ENCODE data around the gene DAPK1.

Gene DAPK1

DNA sequence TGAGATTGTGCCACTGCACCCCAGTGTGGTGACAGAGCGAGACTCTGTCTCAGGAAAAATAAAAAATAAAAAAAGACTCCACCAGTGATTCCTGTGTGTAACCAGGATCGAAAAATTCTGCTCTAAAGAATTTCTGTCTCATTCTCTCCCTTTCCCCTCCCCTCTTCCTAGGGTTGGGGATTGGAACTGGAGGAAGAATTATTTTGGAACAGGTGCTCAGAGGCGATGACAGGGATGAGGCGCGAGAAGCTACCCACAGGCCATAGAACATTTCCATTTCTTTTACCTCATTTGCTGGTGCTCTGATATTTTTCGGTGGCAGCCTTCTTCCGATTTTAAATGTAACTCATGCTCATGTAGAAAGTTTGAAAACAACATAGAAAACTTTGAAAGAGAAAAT lies 80.1 kb downstream of the DAPK1 start:
- no peak overlapping the region for H3K4me3 Mint-ChIP-seq
- peak overlapping the region; percentile 47 to 76 (median 71) for H3K27ac Mint-ChIP-seq
- TF ChIP-seq, protein P1, sequence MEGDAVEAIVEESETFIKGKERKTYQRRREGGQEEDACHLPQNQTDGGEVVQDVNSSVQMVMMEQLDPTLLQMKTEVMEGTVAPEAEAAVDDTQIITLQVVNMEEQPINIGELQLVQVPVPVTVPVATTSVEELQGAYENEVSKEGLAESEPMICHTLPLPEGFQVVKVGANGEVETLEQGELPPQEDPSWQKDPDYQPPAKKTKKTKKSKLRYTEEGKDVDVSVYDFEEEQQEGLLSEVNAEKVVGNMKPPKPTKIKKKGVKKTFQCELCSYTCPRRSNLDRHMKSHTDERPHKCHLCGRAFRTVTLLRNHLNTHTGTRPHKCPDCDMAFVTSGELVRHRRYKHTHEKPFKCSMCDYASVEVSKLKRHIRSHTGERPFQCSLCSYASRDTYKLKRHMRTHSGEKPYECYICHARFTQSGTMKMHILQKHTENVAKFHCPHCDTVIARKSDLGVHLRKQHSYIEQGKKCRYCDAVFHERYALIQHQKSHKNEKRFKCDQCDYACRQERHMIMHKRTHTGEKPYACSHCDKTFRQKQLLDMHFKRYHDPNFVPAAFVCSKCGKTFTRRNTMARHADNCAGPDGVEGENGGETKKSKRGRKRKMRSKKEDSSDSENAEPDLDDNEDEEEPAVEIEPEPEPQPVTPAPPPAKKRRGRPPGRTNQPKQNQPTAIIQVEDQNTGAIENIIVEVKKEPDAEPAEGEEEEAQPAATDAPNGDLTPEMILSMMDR (IDR thresholded peaks at IDR 0.05; ENCODE audit: unreplicated experiment in 3 of 3): no peak
- no peaks in the 10 kb centered on the region for H3K36me3 Mint-ChIP-seq (ENCODE audit: low read depth)
- no peaks in the 10 kb centered on the region for H3K27me3 Mint-ChIP-seq (ENCODE audit: low read depth)
- peaks cover 72% of the 10 kb centered on the region for H3K4me1 Mint-ChIP-seq
- H3K9me3 Mint-ChIP-seq: no peaks in the 10 kb centered on the region

DNA sequence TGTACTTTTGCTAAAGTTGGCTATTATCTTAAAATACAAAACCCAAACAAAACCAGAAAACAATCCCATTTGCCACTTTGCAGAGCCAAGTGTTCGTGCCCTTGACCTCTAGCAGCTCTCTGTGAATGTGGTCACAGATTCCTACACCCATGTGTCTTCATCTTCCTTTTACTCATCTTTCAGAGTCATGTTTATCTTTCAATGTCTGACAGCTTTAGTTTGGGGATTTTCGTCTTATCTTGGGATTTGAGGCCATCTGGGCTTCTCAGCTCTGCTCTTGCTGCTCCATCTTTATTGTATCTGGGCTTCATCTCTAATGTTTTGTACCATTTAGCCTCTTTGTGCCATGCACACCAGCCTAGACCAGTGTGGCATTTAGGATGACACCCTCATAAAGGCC lies 81.0 kb downstream of the DAPK1 start:
- no peak overlapping the region for H3K4me3 Mint-ChIP-seq
- peaks cover 2% of the 10 kb centered on the region for H3K36me3 Mint-ChIP-seq (ENCODE audit: low read depth)
- no peaks in the 10 kb centered on the region for H3K9me3 Mint-ChIP-seq
- H3K27me3 Mint-ChIP-seq (ENCODE audit: low read depth): no peaks in the 10 kb centered on the region
- peaks cover 70% of the 10 kb centered on the region for H3K4me1 Mint-ChIP-seq
- TF ChIP-seq, protein P1 (IDR thresholded peaks at IDR 0.05; ENCODE audit: unreplicated experiment in 3 of 3): no peak
- peak overlapping the region; percentile 47 to 76 (median 71) for H3K27ac Mint-ChIP-seq

DNA sequence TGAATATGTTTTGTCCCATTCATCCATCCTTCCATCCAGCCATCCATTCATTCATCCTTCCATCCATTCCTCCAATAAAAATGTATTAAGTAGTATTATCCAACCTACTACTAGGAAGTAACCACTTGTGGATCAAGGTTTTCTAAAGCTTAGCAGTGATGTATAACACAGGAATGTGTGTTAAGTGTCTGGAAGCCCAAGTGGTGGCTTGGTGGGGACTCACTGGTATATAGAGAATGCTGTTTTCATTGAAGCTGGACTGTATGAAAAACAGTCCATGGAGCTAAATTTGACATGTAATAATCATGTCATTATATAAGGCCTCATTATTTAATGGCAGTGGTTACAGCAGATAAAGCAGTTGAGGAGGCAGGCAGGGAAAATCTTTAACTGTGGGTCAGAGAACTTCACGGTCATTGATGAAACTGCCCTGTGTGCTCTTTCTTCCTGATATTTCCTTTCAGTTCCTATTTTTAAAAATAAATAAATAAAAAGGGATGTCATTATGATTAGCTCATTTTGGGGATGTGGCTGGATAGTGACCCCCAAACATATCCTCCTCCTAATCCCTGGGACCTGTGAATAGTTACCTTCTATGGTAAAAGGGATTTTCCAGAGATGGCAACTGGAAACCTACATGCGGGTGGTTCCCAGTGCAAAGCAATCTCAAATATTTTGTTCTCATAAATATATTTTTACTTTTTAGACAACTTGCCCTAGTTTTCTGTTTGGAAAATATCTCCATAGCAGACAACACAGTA lies 82.3 kb downstream of the DAPK1 start:
- Mint-ChIP-seq H3K27ac (peak overlapping the region in 2 of 3 experiments; percentile 4 to 71), H3K4me3 (no peak overlapping the region), H3K36me3 (ENCODE audit: low read depth) (peaks cover 3% of the 10 kb centered on the region)

DNA sequence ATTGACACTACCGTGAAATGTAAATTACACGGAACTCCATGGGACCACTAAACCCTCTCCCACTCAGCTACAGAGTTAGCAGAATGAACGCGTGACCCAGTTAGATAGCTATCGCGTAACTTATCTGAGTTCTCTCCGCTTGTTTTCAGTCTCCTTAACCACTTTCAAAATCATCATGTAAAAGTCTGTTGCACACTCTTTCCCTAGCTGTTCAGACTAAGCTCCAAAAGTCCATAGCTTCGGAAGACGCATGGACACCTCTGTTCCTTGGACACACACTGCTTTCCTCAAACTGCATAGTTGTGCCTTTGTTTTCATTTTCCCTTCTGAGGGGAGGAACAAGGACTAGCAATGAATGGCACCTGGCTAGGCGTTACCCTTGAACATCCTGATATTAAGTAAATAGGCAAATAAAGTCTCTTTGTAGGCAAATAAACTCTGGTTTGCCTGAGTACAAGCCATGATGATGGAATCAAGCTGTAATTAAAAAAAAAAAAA lies 83.3 kb downstream of the DAPK1 start:
- Mint-ChIP-seq H3K4me1 (peaks cover 65% of the 10 kb centered on the region), H3K9me3 (no peaks in the 10 kb centered on the region), H3K27me3 (ENCODE audit: low read depth) (no peaks in the 10 kb centered on the region), H3K36me3 (ENCODE audit: low read depth) (peaks cover 3% of the 10 kb centered on the region), H3K4me3 (no peak overlapping the region), H3K27ac (peak overlapping the region; percentile 54 to 71 (median 71))
- TF ChIP-seq, protein P1 (IDR thresholded peaks at IDR 0.05; ENCODE audit: unreplicated experiment in 3 of 3): no peak

More for the DNA sequence above, 82.3 kb downstream of the DAPK1 start:
- peaks cover 67% of the 10 kb centered on the region for H3K4me1 Mint-ChIP-seq
- no peaks in the 10 kb centered on the region for H3K9me3 Mint-ChIP-seq
- TF ChIP-seq, protein P1 (IDR thresholded peaks at IDR 0.05; ENCODE audit: unreplicated experiment in 3 of 3): no peak
- no peaks in the 10 kb centered on the region for H3K27me3 Mint-ChIP-seq (ENCODE audit: low read depth)

DNA sequence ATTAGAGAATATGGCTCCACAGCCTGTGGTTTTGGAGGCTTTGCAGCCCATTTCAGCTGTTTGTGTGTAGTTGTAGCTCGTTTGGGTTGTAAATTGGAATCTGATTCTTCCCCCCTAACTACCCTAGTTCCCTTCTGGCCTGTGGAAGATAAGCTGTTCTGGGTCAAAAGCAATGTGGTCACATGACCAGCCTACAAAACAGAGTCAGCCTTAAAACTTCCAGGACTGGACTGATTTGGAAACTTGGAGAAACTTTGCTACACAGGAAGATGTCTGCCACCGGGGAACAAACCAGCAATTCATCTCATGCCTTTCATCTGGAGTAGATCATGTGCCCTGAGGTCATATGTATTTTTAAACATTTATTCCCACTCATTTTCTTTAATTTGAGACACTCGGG lies 83.8 kb downstream of the DAPK1 start:
- Mint-ChIP-seq H3K27ac (peak overlapping the region; percentile 22 to 71 (median 61)), H3K36me3 (ENCODE audit: low read depth) (peaks cover 3% of the 10 kb centered on the region), H3K27me3 (ENCODE audit: low read depth) (no peaks in the 10 kb centered on the region), H3K9me3 (no peaks in the 10 kb centered on the region), H3K4me1 (peaks cover 62% of the 10 kb centered on the region), H3K4me3 (no peak overlapping the region)
- TF ChIP-seq, protein P1 (IDR thresholded peaks at IDR 0.05; ENCODE audit: unreplicated experiment in 3 of 3): no peak
